Stomach (tissue), 4 donors: Measurements from ENCODE around the gene PSME3IP1.

Source experiments
- CTCF ChIP-seq, 7 experiments: fragments of 450-650 bp in 4 of 7; fragments of 200-600 bp in 3 of 7; sonication (generic) in 3 of 7; IDR thresholded peaks; one replicate each; pipeline ENCODE4 v1.5.1; 2016 to 2019; ENCODE audit warnings: antibody characterized with exemption in 7 of 7, control low read depth in 2 of 7, mild to moderate bottlenecking in 1 of 7
- EP300 ChIP-seq: sonication (generic); formaldehyde crosslinking; IDR thresholded peaks from one replicate; pipeline ENCODE4 v1.6.1; 2017; ENCODE audit warnings: antibody characterized with exemption
- POLR2A ChIP-seq, 4 donors: fragments of 450-650 bp; IDR thresholded peaks; one replicate each; pipeline ENCODE4 v1.6.1; 2016; ENCODE audit warnings: antibody characterized with exemption in 4 of 4, control low read depth in 2 of 4, mild to moderate bottlenecking in 1 of 4, moderate library complexity in 1 of 4
- POLR2AphosphoS5 ChIP-seq, 3 donors: sonication (generic); formaldehyde crosslinking; IDR thresholded peaks; one replicate each; pipeline ENCODE4 v1.6.1; 2016; ENCODE audit warnings: antibody characterized with exemption in 3 of 3

DNA sequence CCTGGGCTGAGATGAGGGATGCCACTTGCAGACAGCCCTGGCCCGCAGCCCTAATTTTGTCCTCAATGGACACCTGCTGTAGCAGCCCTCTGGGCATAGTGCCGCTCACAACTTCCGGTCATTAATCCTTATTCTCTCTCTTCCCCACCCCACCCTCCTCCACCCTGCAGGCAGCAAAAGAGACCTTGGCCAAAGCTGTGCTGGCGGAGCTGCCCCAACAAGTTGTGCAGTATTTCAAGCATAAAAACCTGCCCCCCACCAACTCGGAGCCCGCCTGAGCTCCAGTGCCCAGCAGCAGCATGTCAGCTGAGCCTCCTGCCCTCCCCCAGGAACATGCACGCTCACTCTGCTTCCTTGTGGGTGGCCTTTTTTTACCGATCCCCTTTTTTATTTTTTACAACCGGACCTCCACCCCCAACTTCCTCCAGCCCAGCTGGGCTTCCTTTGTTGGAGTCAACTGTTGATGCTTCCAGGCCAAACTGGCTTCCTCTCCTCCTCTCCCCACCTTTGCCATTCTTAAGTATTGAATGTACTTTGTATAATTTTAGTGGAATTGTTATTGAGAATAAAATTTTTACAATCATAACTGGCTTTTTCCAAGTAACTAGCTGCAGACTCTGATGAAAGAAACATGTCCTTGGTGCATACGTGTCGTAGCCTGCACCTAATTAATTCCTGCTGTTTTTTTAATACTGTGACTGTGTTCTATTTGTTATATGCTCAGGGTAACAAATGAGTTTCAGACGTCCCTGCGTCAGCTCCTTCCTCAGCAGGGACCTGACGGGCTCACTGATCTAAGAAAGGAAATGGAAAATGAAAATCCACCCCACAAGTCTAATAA lies 38.2 kb downstream of the PSME3IP1 start:
- TF ChIP-seq CTCF (IDR thresholded peaks at IDR 0.05) (no peak), EP300 (no peak), POLR2AphosphoS5 (IDR thresholded peaks at IDR 0.05) (no peak), POLR2A (IDR thresholded peaks at IDR 0.05) (no peak)
